RKO (cell line): Measurements from ENCODE around the gene GATAD2B.
"Not testable (repeated sequence)": the region's sequence is repeated elsewhere in the genome, so short reads cannot be mapped to it uniquely, and the experiment has no call there.

ENCODE experiments used
- DNase-seq: peaks from one replicate; pipeline ENCODE4 v3.0.0-alpha.2; 2016; ENCODE audit warnings: low spot score

Gene GATAD2B

GRCh38 chr1:153795330-153795837 lies 127.4 kb downstream of the GATAD2B start:
- no peak for DNase-seq

GRCh38 chr1:153794624-153795329 lies 128.0 kb downstream of the GATAD2B start:
- DNase-seq = no peak

- DNase-seq = no peak
Observed at GRCh38 chr1:153793973-153794615, 128.7 kb downstream of the GATAD2B start.

GRCh38 chr1:153793261-153793972 lies 129.4 kb downstream of the GATAD2B start:
- DNase-seq = no peak

GRCh38 chr1:153792631-153793041 lies 130.1 kb downstream of the GATAD2B start:
- DNase-seq = no peak

- no peak for DNase-seq
Observed at GRCh38 chr1:153791648-153792253, 131.0 kb downstream of the GATAD2B start.

GRCh38 chr1:153790966-153791647 lies 131.7 kb downstream of the GATAD2B start:
- DNase-seq = no peak

GRCh38 chr1:153790313-153790965 lies 132.3 kb downstream of the GATAD2B start:
- DNase-seq = no peak

GRCh38 chr1:153789478-153790034 lies 133.2 kb downstream of the GATAD2B start:
- DNase-seq = no peak

- no peak for DNase-seq
Observed at GRCh38 chr1:153786038-153786790, 136.6 kb downstream of the GATAD2B start.

- DNase-seq = peak; percentile 92
Observed at GRCh38 chr1:153783233-153784190, 139.3 kb downstream of the GATAD2B start.

GRCh38 chr1:153782648-153783047 lies 140.1 kb downstream of the GATAD2B start:
- DNase-seq = not testable (repeated sequence)

- DNase-seq = no peak
Observed at GRCh38 chr1:153780551-153780950, 142.2 kb downstream of the GATAD2B start.

- DNase-seq = no peak
Observed at GRCh38 chr1:153779781-153780541, 142.8 kb downstream of the GATAD2B start.

- no peak for DNase-seq
Observed at GRCh38 chr1:153778824-153779519, 143.8 kb downstream of the GATAD2B start.

GRCh38 chr1:153778051-153778823 lies 144.5 kb downstream of the GATAD2B start:
- DNase-seq = no peak

- no peak for DNase-seq
Observed at GRCh38 chr1:153777648-153778047, 145.1 kb downstream of the GATAD2B start.
